DMS153 treated with DMSO at 0.1 percent for 48 hours (cell line): ENCODE measurements around the gene DAB1.

Source experiments
- DNase-seq: peaks from one replicate; lab custom pipeline; 2025; ENCODE audit not compliant: unreplicated experiment; lab: John Stamatoyannopoulos, UW

DAB1 gene

DNA sequence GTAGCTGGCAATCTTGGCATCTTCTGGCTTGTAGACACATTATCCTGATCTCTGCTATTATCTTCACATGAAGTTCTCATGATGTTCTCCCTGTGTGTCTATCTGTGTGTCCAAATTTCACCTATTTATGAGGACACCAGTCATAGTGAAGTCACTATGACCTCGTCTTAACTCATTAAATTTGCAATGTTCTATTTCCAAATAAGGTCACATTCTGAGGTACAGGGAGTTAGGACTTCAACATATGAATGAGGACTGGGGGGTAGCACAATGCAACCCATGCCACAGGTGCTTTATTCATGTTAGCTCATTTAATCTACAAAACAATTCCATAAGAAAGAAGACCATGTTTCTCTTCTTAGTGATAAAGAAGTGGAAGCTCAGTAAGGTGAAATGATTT is 251.8 kb downstream of the DAB1 start:
- no peak for DNase-seq

DNA sequence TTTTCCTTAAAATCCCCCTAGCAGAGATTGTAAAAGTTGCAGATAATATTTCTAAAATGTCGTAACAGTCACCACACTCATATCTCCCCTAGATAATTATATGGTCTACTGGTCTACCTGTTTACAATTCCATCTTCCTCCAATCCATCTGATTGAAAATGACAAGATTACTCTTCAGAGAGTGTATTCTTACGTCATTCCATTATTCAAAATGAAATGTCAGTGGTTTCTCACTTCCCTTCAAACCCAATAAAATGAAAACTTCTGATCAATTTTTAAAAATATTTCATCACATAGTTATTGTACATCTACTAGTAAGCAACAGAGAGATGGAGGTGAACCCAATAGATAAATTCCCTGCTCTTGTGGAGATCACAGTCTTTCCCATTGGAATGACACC is 255.9 kb downstream of the DAB1 start:
- DNase-seq, result no peak

DNA sequence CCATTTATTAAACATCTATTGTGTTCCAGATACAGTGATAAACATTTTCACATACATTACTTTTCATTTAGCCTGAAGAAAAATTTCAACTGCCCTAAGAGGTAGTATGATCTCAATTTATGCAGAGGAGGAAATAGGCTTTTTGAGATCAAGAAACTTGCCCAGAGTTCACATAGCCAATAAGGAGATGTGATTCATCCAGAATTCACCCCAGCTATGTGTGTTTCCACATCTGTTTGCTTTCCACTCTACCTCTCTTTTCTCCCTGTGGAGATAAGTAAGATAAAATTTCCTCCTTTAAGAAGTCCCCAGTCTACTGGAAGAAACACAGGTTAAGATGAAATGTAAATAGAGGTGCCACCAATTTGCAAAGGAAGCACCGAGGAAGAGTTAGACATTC is 258.3 kb downstream of the DAB1 start:
- no peak for DNase-seq

DNA sequence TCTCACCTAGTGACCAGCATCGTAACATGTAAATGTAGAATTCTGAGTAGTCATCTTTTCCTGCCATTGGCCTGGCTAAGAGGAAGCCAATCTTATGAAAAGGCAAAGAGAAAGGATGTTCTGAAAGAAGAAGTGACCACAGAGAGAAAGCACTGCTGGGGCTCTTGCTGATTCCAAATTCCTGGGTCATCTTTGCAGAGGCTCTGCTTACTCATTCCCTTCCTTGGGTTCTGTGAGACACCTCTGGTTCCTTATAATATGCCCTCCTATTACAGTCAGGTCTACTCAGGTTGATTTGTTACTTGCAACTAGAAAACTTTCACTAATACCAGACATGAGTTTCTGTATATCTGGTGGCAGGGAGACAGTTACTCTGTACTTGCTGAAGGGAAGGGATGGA is 259.3 kb downstream of the DAB1 start:
- no peak for DNase-seq

DNA sequence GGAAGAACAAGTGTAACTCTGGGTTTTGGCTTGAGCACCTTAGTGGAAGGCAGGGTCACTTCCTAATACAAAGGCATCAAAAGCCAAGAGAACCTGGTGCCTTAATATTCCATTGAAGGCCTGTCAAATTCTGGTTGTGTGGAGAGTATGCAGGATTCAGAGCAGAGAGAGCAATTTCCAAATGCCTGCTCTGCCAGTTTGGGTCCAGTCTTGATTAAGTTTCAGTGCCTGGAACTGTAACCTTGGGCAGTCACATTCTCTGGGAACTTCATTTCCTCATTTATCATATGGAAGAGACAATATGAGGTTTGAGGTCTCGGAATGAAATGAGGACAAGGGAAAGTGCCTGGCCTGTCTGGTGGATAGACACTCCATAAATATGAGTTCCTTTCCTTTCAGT is 260.1 kb downstream of the DAB1 start:
- no peak for DNase-seq

DNA sequence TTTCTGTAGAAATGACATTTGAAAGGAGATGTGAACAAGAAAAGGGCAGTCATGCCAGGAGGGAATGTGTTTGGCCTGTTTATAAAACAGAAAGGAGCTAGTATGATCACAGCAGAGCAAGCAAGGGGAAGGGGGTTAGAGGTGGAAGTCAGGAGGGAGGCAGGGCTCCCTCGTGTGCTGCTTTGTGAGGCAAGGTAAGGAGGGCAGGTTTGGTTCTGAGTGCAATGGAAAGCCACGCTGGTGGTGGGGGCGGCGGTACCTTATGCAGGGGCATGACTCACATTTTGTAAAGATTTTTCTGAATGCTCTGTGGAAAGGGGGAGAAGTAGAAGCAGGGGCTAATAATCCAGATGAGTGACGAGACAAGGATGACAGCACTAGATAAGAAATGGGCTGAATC is 260.5 kb downstream of the DAB1 start:
- no peak for DNase-seq

DNA sequence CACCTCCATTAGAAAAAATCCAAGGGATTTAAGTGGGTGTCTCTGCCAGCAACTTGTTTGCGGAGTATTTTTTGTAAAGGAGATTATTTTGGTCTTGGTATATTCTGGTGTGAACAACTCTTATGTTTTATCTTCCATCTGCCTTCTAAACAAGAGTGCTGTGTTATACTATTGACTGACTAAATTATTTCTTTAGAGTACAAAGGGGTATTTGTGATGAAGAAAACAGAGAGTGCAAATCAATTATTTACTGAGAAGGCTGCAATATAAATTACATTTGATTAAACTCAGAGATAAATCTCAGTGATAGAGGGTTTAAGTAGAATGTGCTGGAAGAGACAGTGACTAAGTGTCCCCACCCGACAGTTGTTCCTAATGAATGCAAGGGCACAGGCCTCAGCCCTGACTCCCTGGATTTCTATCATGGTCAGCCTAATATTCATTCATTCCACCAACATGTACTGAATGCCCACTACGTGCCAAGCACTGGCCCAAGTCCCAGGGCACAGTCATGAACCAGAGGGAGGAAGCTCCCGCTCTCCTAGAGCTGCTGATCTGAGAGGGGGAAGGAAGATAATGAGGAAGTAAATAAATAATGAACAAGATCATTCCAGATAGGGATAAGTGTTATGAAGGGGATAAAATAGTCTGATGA is 261.1 kb downstream of the DAB1 start:
- DNase-seq, result no peak

DNA sequence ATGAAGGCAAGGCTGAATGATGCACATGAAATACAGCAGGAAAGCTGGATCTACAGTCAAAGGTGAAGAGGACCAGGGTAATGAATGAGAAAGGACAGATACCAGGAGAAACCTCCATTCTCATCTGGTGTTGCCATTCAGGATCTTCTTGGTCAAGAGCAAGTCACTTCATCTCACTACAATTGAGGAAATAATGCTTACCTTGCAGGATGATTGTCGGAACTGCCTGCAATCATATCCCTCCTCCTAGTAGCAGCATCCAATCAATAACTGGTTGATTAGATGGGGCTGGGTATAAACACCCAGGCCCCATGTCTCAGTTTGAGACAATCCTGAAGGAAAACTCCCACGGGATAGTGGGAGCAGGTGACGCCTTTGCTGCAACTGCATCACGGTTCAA is 263.3 kb downstream of the DAB1 start:
- DNase-seq, result no peak

DNA sequence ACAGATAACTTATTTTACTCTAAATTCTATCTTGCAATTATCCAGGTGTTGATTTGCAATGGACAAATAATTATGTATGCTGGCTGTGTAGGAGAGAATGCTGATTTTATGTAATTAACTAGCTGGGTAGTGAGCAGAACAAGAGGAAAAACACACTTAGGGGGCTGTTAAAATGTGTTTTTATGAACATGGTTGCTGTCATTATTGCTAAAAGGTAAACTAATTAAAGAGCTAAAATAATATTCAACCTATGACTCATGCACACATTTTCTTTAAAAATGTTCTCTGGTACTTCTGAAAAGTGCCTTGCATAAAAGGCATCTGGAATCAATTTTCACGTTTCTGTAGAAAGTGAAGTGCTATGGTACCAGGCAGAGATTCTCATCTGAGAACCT is 265.3 kb downstream of the DAB1 start:
- DNase-seq, result no peak

DNA sequence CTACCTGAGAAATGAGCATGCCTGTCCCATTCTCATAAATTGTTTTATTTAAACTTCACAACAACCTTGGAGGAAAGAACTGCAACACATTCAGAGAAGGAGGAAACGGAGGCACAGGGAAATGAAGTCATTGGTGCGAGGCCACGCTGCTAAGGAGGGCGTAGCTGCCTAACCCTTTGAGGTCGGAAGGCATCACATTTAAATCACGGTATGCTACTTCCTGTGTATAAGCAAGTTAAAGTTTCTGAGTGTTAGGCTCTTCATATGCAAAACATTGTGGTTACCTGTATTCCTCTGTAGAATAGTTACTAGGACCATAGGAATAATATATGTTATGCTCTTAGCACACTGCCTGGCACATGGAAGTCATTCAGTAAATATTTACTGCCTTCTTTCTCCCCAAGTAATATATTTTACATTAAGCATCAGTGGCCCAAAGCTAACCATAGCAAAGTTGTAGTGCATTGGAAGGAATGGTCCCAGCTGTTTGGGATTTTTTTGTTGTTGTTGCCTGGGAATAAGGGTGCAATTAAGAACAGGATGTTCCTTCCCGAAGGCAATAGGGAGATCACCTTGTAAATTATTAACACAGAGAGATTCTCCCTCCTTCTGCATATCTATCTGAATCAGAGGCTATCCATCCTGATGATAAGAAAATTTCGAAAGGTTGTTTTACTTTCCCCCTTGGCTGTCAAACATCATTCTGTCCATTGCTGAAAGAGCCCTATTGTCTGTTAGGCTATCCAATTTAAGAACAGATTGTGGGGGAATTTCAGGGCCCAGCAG is 265.8 kb downstream of the DAB1 start:
- DNase-seq, result no peak

DNA sequence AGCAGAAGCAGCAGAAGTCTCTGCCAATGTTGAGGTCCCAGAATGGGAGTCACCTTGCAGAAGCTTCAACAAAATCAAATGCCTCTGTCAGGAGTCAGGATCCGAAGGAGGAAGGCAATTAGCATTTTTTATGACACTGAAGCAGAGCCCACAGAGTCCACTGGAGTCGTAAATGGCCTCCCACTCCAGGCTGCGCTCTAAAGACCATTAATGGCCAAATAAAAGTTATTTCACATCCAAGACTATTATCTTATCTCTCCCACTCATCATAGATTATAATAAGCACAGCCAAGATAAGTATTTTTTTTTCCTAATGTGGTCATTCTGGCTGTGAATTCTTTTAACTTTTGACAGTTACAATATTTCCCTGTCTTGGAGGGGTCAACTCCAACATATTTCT is 267.0 kb downstream of the DAB1 start:
- no peak for DNase-seq

DNA sequence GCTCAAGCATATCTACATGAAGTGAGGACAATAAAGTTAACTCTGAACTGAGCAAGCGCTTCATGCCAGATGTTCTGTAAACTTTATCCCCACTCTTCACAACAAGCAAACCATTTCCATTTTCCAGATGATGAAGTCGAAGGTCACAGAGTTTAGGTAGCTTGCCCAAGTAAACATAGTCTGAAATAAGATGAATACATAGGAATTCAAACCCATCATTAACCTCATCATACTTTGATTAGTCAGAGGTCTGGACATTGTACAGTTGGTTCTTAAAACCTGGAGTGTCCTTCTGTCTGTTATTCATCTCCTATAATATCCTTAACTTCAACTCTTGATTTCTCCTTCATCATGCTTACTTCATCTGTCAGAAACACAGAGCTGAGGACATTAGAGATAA is 277.8 kb downstream of the DAB1 start:
- no peak for DNase-seq

DNA sequence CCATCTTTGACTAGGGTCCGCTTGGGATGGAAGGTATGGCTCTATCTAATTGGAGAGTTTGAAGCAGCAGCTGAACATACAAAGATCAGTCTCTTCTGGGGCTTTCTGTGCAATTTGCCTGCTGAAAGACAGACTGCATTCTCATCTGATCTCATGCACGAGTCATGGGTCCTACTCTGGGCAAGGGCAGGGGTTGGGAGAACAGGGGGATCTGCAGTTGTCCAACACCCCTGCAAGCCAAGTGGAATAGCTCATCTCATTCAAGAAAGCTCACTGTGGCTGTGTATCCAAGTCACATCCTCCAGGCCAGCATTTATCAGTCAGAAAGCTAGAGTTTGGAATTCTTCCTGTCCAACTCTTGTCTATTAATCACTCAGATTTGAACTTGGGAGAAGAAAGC is 280.9 kb downstream of the DAB1 start:
- no peak for DNase-seq

DNA sequence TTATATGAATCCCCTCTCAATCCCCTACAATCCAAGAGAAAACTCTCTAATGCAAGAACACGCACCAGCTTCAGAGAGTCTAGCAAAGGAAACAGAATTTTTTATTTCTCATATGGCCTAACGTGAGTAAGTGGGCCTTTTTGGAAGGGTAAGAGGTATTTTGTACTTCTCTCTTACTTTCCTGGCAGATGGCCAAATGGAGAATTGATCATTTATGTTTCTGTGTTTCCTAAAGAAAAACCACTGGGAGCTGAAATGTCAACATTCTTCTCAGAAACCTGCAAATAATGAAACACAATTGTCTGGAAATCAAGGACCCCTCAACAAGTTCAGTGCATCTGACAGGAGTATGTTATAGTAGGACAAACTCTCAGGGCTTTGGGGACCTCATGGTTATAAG is 281.7 kb downstream of the DAB1 start:
- no peak for DNase-seq

DNA sequence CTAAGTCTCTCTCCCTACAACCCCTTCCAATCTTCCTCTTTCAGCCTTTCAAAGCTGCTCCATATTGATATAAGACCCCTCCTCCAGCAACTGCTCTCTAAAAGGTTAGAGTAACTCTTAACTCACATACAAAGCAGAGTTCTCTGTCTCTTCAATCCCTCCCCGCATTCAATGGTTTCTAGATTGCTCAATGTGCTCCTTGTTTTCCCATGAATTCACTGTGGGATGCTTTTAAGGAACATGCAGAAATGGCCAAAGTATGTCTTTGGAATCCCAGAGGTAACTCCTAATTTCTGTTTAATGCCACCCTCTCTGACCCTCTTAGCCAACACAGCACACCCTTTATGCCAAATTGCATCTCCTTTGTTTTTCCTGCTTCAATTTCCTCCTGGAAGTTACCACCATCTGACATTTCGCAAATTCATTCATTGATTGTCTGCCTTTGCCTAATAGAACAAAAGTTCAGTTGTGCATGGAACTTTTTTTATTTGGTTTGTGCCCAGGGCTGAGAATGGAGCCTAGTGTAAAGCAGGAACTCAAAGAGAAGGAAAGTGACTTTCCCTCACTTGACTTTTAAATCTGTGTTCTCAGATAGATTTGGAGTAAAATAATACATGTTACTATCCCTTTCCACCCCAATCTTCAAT is 285.3 kb downstream of the DAB1 start:
- no peak for DNase-seq

DNA sequence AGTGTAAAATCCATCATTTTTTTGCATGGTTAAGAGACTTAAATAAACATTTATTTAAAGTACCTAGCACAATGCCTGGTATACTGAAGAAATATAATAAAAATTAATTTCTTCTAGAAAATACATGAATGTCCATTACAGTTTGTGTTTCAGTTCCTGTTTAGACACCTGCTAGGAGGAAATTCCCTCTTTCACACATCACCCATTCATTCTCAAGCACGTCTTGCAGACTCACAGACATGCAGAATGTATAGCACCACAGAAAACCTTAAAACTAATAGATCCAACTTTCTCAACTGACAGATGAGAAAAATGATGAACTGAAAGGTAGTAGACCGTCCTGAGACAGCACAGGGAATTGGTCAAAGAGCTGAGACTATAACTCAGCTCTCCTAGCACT is 285.9 kb downstream of the DAB1 start:
- DNase-seq, result no peak

DNA sequence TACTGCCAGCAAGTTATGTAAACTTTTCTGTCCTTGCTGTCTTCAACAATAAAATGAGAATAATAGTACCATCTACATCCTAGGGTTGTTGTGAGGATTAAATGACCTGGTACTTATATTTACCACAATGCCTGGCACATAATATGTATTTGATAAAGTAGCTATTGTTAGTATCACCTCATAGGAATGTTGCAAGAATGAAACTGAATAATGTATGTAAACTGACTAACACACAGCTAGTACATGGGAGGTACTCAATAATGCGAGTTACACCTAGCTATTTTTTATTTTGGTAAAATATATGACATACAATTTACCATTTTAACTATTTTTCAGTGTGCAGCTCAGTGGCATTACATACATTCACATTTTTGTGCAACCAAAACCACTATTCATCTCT is 289.1 kb downstream of the DAB1 start:
- DNase-seq, result no peak

DNA sequence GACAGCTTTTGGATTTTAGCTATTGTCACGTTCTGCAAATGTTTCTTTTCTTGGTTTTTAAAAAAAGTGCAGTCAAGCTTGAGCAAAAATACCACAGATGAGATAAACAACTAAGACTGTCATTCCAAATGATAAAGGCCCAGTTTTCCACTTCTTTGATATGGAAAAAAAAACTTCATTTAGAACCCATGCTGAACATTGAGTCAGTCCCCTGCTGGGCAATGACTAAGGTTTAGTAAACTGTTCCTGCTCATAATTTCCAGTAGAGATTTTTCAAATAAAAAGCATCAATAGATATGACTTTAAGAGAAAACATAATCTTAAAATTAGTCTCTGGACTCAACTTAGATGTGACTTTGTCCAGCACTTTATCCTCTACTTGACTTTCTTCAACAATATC is 290.2 kb downstream of the DAB1 start:
- DNase-seq, result no peak

DNA sequence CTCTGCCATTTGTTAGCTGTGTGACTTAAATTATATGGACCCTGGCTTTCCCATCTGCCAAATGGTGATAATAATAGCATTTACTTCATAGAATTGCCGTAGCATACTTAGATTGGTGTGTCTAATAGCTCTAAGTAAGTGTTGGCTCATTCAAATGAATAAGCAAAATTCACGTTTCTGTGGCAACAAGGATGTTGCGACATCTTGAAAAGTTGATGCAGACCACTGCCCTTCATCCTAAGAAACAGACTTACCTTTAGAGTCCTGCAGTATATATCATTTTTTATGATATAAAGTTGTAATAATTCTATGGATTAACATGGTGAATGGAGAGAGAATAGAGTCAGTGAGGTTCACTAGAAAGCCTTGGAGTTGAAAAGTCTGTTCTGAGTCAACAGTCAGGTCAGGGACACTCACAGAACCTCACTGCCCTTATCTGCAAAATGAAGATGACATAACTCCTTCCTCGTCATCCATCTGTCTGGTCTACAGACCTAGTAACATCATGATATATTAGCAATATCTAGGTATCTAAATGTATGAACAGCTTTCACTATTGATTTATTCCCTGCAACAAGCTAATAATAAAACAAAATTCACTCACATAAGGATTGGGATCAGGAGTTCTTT is 290.8 kb downstream of the DAB1 start:
- DNase-seq, result no peak

DNA sequence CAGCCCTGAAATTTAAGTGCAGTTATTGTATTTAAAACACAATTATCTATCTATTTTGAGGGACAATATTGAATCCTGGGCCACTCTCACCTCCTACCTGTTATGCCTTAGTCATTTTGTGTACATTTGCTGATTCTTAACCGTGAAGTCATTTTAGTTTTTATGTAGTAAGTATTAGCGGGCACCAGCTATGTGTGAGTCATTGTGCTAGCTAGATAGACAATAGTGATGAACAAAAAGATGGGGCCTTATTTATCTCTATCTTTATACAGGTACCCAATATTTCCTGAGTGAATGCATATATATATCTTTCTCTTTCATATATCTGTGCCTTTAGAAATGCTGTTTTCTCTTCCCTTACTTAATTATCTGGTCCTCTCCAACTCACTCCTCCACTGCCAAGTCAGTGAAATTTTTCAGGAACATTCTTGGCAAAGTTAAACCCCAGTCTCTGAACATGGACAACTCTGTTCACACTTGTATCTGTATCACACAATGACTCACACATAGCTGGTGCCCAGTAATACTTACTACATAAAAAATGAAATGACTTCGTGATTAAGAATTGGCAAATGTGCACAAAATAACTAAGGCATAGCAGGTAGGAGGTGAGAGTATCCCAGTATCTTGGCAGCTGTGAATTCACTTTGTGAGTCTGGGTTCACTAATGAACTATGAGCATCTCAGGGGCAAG is 292.0 kb downstream of the DAB1 start:
- DNase-seq, result no peak

DNA sequence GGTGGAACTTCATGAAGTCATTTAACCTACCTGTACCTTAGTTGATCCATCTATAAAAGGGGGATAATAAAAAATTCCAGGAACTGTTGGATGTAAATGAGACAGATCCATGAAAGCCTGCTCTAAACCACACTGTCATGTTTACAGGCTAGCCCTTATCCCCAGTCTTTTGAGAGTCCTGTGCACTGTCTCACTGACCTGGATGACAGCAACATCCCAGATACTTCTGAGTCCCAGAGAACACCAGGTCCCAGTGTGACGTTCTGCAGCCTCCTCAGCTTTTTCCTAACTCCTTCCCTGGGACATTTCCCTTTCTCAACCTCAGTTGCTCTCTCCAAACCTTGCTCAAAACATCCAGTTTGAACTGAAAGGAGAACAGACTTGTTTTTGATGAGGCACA is 292.6 kb downstream of the DAB1 start:
- DNase-seq, result no peak
